Epithelial cell of alveolus of lung (primary cell): Measurements from ENCODE around the gene TMEM100. TPM values are rescaled to one million over a fixed set of nuclear protein-coding genes. Genes with fewer than 3 reads are reported as not detected.

ENCODE experiments used
- total RNA-seq: library from RNA; depleted of rRNA; stranded (reverse); fragments of >200 nt; gene quantifications from 2 replicates; pipeline ENCODE4 v1.2.1, GENCODE V29; 2015

Gene TMEM100, protein sequence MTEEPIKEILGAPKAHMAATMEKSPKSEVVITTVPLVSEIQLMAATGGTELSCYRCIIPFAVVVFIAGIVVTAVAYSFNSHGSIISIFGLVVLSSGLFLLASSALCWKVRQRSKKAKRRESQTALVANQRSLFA
- 9.8 and 101 TPM in 2 replicates for total RNA-seq

DNA sequence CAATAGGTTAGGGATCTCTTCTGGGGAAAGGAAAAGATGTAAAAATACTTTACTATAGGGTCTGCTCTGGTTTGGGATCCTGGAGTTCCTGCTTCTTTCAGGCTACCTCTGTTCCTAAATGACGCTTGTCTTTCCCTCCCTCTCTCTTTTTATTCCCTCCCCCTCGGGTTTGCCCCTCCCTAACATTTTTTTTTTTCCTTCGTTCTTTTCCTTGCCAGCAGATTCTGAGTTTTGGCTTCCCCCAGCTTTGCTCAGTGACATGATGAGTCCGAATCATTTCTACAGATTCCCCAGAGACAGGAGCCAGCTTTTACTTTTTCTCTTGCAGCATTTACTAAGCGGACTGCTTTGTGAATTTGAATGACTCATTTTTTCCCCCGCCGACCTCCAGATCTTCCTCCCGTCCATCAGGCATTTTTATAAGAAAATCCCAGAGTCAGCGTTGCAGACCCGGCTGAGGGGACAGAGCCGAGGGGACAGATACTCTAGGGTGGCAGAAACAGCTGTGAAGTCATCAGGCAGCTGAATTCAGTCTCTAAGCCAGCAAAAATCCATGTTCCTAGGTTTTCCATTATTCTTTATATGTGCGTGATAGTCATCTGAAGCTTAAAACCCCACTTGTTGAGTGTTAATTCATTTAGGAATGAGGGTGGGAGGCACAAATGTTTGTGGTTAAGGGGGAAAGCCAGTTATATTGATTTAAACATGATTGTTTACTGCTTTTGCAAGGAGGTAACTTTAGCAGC is at the start of gene TMEM100:
TSS of gene TMEM100 (minus strand) at position 123 of the 746 bp plus-strand sequence. CDS start 1,794 bp downstream, outside the sequence.

DNA sequence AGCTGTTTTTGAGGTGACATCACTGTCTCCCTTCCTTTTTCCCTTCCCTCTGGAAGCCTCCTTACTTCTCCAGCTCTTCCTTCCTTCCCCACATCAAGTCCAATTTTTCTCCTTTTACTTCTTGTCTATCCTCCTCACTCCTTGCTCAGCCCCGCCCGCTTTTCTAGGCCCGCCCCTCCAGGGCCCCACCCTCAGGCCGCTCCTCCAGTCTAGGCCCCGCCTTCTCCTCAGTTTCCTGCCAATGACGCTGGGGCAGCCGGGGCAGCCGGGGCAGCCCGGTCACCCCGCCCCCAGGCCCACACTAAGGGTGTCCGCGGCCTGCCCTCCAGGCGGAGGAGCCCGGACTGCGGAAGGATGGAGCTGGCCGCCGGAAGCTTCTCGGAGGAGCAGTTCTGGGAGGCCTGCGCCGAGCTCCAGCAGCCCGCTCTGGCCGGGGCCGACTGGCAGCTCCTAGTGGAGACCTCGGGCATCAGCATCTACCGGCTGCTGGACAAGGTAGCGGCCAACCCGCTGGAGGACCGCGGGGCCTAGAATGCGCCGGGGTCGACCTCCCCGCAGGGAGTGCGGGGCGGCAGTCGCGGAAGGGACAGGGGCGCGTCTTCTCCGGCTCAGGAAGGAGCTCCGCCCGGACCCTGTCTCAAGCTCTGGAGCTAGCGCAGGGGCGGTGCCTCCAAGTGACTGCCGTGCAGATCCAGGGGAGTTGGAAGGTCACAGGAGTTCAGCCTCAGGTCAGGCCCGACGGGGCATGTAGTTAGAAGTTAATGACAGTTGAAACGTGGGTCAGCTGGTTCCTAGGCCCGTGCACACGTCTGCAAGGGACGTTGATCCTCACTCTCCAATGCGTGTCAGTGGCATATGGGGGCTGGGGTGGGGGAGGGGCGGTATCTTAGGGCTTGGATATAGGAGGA is 28.3 kb upstream of the TMEM100 start, which contains the start of gene PCTP:
TSS of gene PCTP (plus strand) at position 302 of the 908 bp plus-strand sequence. CDS start at position 355, 53 bp downstream.

Other genes with a start within 250 kb of the TMEM100 start
- not detected in 2 replicates for gene SMIM36, start 211.4 kb downstream of the TMEM100 start, total RNA-seq
- gene PCTP, start 28.2 kb upstream of the TMEM100 start, total RNA-seq = 17.6 and 32.1 TPM in 2 replicates